B cell (primary cell): ENCODE data around the gene FAM131C. TPM values are rescaled to one million over a fixed set of nuclear protein-coding genes. Genes with fewer than 3 reads are reported as not detected.

Experiments used
- ATAC-seq: fragments of 200-7000 bp; cut with Tn5 transposase; one replicate; pipeline ENCODE4 v1.10.0; 2021; ENCODE audit warnings: low read depth, mild to moderate bottlenecking, moderate number of reproducible peaks, moderate library complexity
- CTCF ChIA-PET: fragments of 350-600 bp; sonication (Branson Sonifier 250); formaldehyde crosslinking; loops from one replicate; lab custom pipeline; 2021; ENCODE audit warnings: antibody characterized with exemption, inconsistent platforms; lab: Charles Lee
- POLR2A ChIA-PET: fragments of 350-600 bp; sonication (Branson Sonifier 250); formaldehyde crosslinking; loops from one replicate; lab custom pipeline; 2021; ENCODE audit warnings: antibody characterized with exemption; lab: Charles Lee
- DNase-seq: peaks from one replicate; pipeline ENCODE4 v3.0.0; 2013
- H2AFZ ChIP-seq: 2 replicates; pipeline ENCODE4 v1.6.1; 2012; ENCODE audit warnings: mild to moderate bottlenecking, low read depth, low read length; ENCODE audit not compliant: insufficient read depth, poor library complexity, severe bottlenecking
- H3K27ac ChIP-seq, 2 donors: 1 replicate in 1 of 2; 2 replicates in 1 of 2; pipeline ENCODE4 v1.5.1; 2012 to 2013; ENCODE audit warnings: low read length in 2 of 2, mild to moderate bottlenecking in 2 of 2, moderate library complexity in 1 of 2
- H3K27me3 ChIP-seq, 4 experiments: fragments of 200-600 bp in 1 of 4; sonication (generic) in 1 of 4; replicated peaks in 1 of 4; 1 replicate in 2 of 4; 2 replicates in 2 of 4; pipeline versions ENCODE4 v1.6.1 to v1.7.0; 2013 to 2016; ENCODE audit warnings: low read length in 3 of 4, mild to moderate bottlenecking in 2 of 4, mixed read lengths in 1 of 4, moderate library complexity in 1 of 4; ENCODE audit not compliant: insufficient read depth in 4 of 4, control insufficient read depth in 3 of 4; ENCODE audit errors: control extremely low read depth in 1 of 4
- H3K36me3 ChIP-seq, 2 experiments: replicated peaks in 1 of 2; 1 replicate in 1 of 2; 2 replicates in 1 of 2; pipeline versions ENCODE4 v1.6.1 to v1.7.1; 2013; ENCODE audit warnings: low read length in 1 of 2; ENCODE audit not compliant: insufficient read depth in 2 of 2, control insufficient read depth in 1 of 2; ENCODE audit errors: control extremely low read depth in 1 of 2, extremely low read depth in 1 of 2
- H3K4me1 ChIP-seq, 2 donors: fragments of 200-600 bp in 1 of 2; sonication (generic) in 1 of 2; 1 replicate in 1 of 2; 2 replicates in 1 of 2; pipeline versions ENCODE4 v1.5.1 to v1.6.1; 2013 to 2017; ENCODE audit warnings: low read length in 2 of 2; ENCODE audit not compliant: control insufficient read depth in 2 of 2, insufficient read depth in 2 of 2
- H3K4me2 ChIP-seq: replicated peaks from 2 replicates; pipeline ENCODE3; 2012; ENCODE audit warnings: mild to moderate bottlenecking, low read depth, low read length; ENCODE audit not compliant: poor library complexity, severe bottlenecking
- H3K4me3 ChIP-seq, 5 experiments: fragments of 200-600 bp in 1 of 5; sonication (generic) in 1 of 5; 1 replicate in 3 of 5; 2 replicates in 2 of 5; pipeline versions ENCODE4 v1.5.1 to v1.7.0; 2011 to 2016; ENCODE audit warnings: low read length in 4 of 5, mild to moderate bottlenecking in 4 of 5, low read depth in 2 of 5, control low read depth in 1 of 5, moderate library complexity in 1 of 5; ENCODE audit not compliant: insufficient read depth in 1 of 5; ENCODE audit errors: control extremely low read depth in 1 of 5, extremely low read depth in 1 of 5
- H3K79me2 ChIP-seq: fragments of 200-600 bp; sonication (generic); one replicate; pipeline ENCODE4 v1.6.0; 2016; ENCODE audit warnings: low read length; ENCODE audit not compliant: control insufficient read depth, insufficient read depth
- H3K9ac ChIP-seq: fragments of 200-600 bp; sonication (generic); 2 replicates; pipeline ENCODE4 v1.6.1; 2017; ENCODE audit warnings: mild to moderate bottlenecking, low read length, moderate library complexity
- H3K9me3 ChIP-seq, 3 donors: one replicate each; pipeline versions ENCODE4 v1.6.1 to v1.7.1; 2013; ENCODE audit warnings: low read length in 2 of 3; ENCODE audit not compliant: control insufficient read depth in 2 of 3, insufficient read depth in 1 of 3; ENCODE audit errors: control extremely low read depth in 1 of 3
- H4K20me1 ChIP-seq: 2 replicates; pipeline ENCODE4 v1.6.0; 2012; ENCODE audit warnings: mild to moderate bottlenecking, low read length; ENCODE audit not compliant: insufficient read depth, control insufficient read depth, poor library complexity, severe bottlenecking
- H3K27ac Mint-ChIP-seq: one replicate; pipeline ENCODE4 v1.8.0; 2021; ENCODE audit warnings: mixed read lengths
- H3K27me3 Mint-ChIP-seq: one replicate; pipeline ENCODE4 v1.8.0; 2021; ENCODE audit warnings: mixed read lengths
- H3K4me1 Mint-ChIP-seq: one replicate; pipeline ENCODE4 v1.8.0; 2021; ENCODE audit warnings: mixed read lengths
- H3K4me3 Mint-ChIP-seq: one replicate; pipeline ENCODE4 v1.8.0; 2021; ENCODE audit warnings: mixed read lengths
- H3K9me3 Mint-ChIP-seq: one replicate; pipeline ENCODE4 v1.8.0; 2022; ENCODE audit warnings: mixed read lengths; ENCODE audit not compliant: insufficient read depth
- EZH2 ChIP-seq: IDR thresholded peaks from 2 replicates; pipeline ENCODE4 v1.6.1; 2012; ENCODE audit warnings: borderline replicate concordance, low read depth, mild to moderate bottlenecking, moderate library complexity, low read length; ENCODE audit not compliant: insufficient read depth, poor library complexity, severe bottlenecking
- WGBS: methylation state at CpG from one replicate; pipeline ENCODE4 v1.1.5; 2013; ENCODE audit warnings: missing lambda C conversion rate; ENCODE audit not compliant: insufficient coverage; 5-methylcytosine and 5-hydroxymethylcytosine counted together
- intact Hi-C: fragments of 100-400 bp; cut with micrococcal nuclease; formaldehyde crosslinking; loops from one replicate; pipeline ENCODE4 v1.10.0; 2022
- polyA plus RNA-seq: library from polyadenylated mRNA; depleted of rRNA; stranded (reverse); fragments of >200 nt; gene quantifications from 2 replicates; pipeline ENCODE4 v1.2.3, GENCODE V29; 2012
- total RNA-seq, 2 donors: library from RNA; stranded (reverse); fragments of 120-200 nt in 1 of 2; gene quantifications; 1 replicate in 1 of 2; 2 replicates in 1 of 2; pipeline versions ENCODE4 v1.2.3 to v1.2.4, GENCODE V29; 2013 to 2022
- TF ChIP-seq, protein P1 (sequence below): fragments of 200-600 bp; IDR thresholded peaks from one replicate; pipeline ENCODE4 v1.8.0; 2022; ENCODE audit warnings: antibody characterized with exemption, mild to moderate bottlenecking

The FAM131C gene
- total and polyA plus RNA-seq, 2 donors (not counting 1 experiment from before 2014, with no cell fraction given): 0.37 TPM; not detected in 1

GRCh38 chr1:16067127-16067768 is 6.2 kb downstream of the FAM131C start:
- no peak overlapping the region for H3K9ac ChIP-seq
- H3K4me1 ChIP-seq: no peaks in the 10 kb centered on the region
- H3K4me3 Mint-ChIP-seq: no peak overlapping the region
- no peaks in the 10 kb centered on the region for H3K36me3 ChIP-seq
- H3K4me3 ChIP-seq: no peak overlapping the region
- no peaks in the 10 kb centered on the region for H3K79me2 ChIP-seq
- ChIA-PET POLR2A (no interaction called here), CTCF (interaction anchor here (1.0 to 1.1 kb wide), 2 partner anchors 11 to 276 kb away, joined by 4 read pairs; no protein-coding TSS in a partner anchor)
- H2AFZ ChIP-seq: no peak overlapping the region
- H3K9me3 ChIP-seq: no peaks in the 10 kb centered on the region
- H3K27me3 Mint-ChIP-seq: peaks cover 34% of the 10 kb centered on the region
- H3K4me1 Mint-ChIP-seq: peaks cover 2% of the 10 kb centered on the region
- peaks cover 0 to 14% (median 2%) of the 10 kb centered on the region in 4 experiments for H3K27me3 ChIP-seq
- no peak overlapping the region for H3K27ac ChIP-seq
- no peak overlapping the region for H3K27ac Mint-ChIP-seq
- H3K9me3 Mint-ChIP-seq: no peaks in the 10 kb centered on the region
- WGBS: 66% methylated on average over 6 of the region's 6 CpGs
- DNase-seq: no peak
- no peak for ATAC-seq
- intact Hi-C loops: no loop called here
- TF ChIP-seq, protein P1, sequence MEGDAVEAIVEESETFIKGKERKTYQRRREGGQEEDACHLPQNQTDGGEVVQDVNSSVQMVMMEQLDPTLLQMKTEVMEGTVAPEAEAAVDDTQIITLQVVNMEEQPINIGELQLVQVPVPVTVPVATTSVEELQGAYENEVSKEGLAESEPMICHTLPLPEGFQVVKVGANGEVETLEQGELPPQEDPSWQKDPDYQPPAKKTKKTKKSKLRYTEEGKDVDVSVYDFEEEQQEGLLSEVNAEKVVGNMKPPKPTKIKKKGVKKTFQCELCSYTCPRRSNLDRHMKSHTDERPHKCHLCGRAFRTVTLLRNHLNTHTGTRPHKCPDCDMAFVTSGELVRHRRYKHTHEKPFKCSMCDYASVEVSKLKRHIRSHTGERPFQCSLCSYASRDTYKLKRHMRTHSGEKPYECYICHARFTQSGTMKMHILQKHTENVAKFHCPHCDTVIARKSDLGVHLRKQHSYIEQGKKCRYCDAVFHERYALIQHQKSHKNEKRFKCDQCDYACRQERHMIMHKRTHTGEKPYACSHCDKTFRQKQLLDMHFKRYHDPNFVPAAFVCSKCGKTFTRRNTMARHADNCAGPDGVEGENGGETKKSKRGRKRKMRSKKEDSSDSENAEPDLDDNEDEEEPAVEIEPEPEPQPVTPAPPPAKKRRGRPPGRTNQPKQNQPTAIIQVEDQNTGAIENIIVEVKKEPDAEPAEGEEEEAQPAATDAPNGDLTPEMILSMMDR: no peak
- TF ChIP-seq EZH2: no peak
- H4K20me1 ChIP-seq: no peaks in the 10 kb centered on the region
- no peak overlapping the region for H3K4me2 ChIP-seq

GRCh38 chr1:16066245-16066644 is 7.2 kb downstream of the FAM131C start:
- POLR2A ChIA-PET: no interaction called here
- no peaks in the 10 kb centered on the region for H3K4me1 ChIP-seq
- no peaks in the 10 kb centered on the region for H3K79me2 ChIP-seq
- Mint-ChIP-seq H3K4me1 (no peaks in the 10 kb centered on the region), H3K9me3 (no peaks in the 10 kb centered on the region), H3K27me3 (peaks cover 30% of the 10 kb centered on the region), H3K27ac (no peak overlapping the region), H3K4me3 (no peak overlapping the region)
- 75% methylated on average over 3 of the region's 4 CpGs for WGBS
- no peaks in the 10 kb centered on the region for H3K36me3 ChIP-seq
- no peak overlapping the region for H3K27ac ChIP-seq
- H4K20me1 ChIP-seq: no peaks in the 10 kb centered on the region
- H3K4me2 ChIP-seq: no peak overlapping the region
- no peaks in the 10 kb centered on the region for H3K9me3 ChIP-seq
- intact Hi-C loops: no loop called here
- H3K27me3 ChIP-seq: peaks cover 0 to 4% (median 0%) of the 10 kb centered on the region in 4 experiments
- H3K4me3 ChIP-seq: no peak overlapping the region
- TF ChIP-seq, protein P1: no peak
- TF ChIP-seq EZH2: no peak
- H3K9ac ChIP-seq: no peak overlapping the region
- CTCF ChIA-PET: no interaction called here
- H2AFZ ChIP-seq: no peak overlapping the region
- DNase-seq (no peak), ATAC-seq (no peak)
